Stimulated activated CD4-positive, alpha-beta T cell treated with anti-CD3 and anti-CD28 coated beads, Interleukin-1b, Interleukin-23, amount 100 ng/mL, for 48 hours (primary cell): Measurements from ENCODE around the gene IRGM.
"Not testable (repeated sequence)": the region's sequence is repeated elsewhere in the genome, so short reads cannot be mapped to it uniquely, and the experiment has no call there.

Experiments used
- DNase-seq: peaks from one replicate; pipeline ENCODE4 v3.0.0-alpha.2; 2020

Gene IRGM

GRCh38 chr5:150846308-150846653, at the start of gene IRGM:
Gene IRGM (plus strand): TSS chr5:150846521. CDS start chr5:150848124, 1,603 bp downstream.
- DNase-seq = peak; percentile 41

DNA sequence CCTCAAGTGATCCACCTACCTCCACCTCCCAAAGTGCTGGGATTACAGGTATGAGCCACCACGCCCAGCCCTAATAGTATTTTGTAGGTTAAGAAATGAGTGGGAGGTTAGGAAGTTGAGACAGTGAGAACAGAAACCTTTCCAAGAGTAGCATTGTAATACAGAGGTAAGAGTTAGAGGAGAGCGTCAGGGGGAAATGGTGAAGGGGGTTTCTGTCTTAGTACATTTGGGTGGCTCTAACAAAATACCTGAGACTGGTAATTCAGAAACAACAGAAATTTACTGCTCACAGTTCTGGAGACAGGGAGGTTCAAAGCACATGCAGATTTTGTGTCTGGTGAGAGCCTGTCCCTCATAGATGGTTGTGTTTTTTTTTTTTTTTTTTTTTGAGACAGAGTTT, 48.9 kb upstream of the IRGM start:
- no peak for DNase-seq

DNA sequence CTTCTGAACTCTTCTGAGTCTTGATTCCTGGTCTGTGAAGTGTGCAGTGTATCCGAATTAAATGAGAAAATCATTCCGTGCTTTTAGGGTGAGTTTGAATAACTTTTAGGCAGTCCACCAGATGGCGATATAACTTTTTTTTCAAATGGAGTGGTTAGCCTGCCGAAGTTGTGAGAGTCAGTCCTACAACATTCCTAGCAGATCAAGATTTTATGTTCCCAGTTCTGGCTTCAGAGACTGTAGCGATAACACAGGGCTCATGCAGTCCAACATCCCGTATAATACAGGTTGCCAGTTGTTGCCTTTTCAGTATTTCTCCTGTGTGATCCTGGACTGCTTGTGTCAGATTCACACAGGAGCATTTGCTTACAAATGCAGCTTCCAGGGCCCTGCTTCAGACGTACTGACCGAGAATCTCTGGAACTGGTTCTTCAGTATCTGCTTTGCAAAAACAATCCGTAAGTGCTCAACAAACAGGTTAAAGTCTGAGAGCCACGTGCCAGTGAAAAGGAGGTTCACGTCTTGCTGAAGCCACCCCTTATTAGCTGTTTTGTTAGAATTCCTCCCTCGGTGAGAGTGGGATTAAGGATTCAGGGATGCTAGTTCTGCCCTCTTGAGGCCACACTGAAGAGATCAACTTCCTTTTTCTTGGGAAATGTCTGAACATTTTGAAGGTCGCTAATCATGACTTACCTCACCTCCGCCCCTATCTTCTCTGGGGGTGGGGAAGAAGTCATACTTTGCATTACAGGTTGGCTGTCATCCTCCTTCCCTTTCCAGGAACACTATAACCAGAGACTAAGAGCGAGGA, 45.0 kb upstream of the IRGM start:
- DNase-seq = no peak

DNA sequence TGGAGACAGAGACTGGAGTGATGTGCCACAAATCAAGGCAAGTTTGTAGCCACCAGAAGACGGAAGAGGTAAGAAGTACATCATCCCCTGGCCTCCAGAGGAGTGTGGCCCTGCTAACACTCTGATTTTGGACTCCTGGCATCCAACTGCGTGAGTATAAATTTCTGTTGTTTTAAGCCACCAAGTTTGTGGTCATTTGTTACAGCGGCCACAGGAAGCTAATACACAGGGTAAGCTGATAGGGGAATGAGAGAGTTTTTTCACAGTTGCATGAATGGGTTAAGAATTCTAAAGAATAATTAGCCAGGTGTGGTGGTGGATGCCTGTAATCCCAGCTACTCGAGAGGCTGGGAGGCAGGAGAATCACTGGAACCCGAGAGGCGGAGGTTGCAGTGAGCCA, 41.9 kb upstream of the IRGM start:
- no peak for DNase-seq

- DNase-seq = no peak
These were observed 37.0 kb upstream of the IRGM start for GRCh38 chr5:150809363-150809762.

DNA sequence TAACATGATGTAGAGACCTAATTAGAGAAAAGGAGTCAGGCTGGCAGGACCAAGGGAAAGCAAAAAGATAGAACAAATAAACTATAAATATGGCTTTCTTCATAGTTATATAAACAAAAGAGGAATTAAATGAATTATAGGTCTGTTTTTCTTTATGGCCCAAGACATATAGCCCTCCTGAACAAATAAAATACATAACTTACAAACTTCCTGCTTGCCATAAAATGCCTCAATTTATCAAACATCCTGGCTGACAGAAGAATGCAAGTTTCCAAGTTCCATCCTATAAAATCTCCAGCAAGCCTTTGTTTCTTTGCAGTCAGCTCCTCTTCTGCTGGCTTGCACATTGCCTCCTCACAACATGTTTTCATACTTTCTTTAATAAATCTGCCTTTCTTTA, 31.3 kb upstream of the IRGM start:
- no peak for DNase-seq

- DNase-seq = no peak
These were observed 29.4 kb upstream of the IRGM start for GRCh38 chr5:150816946-150817345.

DNA sequence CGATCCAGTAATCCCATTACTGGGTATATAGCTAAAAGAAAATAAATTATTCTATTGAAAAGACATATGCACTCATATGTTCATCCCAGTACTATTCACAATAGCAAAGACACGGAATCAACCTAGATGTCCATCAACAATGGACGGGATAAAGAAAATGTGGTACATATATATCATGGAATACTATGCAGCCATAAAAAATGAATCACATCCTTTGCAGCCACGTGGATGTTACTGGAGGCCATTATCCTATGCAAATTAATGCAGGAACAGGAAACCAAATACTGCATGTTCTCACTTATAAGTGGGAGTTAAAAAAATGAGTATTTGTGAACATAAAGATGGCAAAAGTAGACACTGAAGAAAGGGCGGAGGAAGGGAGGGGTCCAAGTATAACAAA, 16.6 kb upstream of the IRGM start:
- DNase-seq = no peak

- DNase-seq = not testable (repeated sequence)
These were observed 14.5 kb upstream of the IRGM start for GRCh38 chr5:150831821-150832220.

GRCh38 chr5:150836064-150836463, 10.3 kb upstream of the IRGM start:
- DNase-seq = no peak

- DNase-seq = no peak
These were observed 9.6 kb upstream of the IRGM start for GRCh38 chr5:150836703-150837102.

DNA sequence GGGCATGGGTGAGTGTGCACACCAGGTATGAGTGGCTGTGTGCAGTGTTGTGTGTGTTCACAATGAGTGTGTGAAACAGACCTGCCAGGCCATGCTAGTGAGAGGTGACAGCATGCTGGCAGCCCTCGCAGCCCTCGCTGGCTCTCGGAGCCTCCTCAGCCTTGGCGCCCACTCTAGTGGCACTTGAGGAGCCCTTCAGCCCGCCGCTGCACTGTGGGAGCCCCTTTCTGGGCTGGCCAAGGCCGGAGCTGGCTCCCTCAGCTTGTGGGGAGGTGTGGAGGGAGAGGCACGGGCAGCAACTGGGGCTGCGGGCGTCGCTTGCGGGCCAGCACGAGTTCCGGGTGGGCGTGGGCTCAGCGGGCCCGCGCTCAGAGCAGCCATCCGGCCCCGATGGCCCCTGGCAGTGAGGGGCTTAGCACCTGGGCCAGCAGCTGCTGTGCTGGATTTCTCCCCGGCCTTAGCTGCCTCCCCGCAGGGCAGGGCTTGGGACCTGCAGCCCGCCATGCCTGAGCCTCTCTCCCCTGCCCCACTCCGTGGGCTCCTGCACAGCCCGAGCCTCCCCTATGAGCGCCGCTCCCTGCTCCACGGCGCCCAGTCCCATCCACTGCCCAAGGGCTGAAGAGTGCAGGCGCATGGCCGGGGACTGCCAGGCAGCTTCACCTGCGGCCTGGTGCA, 999 bp upstream of the IRGM start:
- DNase-seq = not testable (repeated sequence)

DNA sequence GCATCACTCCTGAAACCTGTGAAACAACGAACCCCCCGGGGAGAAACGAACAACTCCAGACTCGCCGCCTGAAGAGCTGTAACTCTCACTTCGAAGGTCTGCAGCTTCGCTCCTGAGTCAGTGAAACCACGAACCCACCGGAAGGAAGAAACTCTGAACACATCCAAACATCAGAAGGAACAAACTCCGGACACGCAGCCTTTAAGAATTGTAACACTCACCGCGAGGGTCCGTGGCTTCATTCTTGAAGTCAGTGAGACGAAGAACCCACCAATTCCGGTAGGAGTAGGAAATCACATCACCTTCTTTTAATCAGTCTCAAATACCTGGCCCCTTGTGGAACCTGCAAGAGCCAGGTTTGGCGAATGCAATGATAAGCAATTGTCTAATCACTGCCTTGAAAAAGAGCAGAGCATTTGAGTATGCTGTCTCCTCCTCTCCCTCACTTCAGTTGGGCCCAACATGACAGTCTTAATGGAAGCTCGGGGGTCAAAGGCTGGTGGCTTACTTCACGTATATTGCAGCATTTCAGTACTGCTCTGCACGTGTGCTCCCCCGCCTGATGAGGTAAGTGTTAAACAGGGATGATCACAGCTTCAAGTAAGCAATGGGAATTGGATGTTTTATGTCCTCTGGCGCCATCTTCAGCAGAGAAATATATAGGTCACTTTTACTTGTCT, 473 bp downstream of the IRGM start:
- DNase-seq = peak; percentile 67

DNA sequence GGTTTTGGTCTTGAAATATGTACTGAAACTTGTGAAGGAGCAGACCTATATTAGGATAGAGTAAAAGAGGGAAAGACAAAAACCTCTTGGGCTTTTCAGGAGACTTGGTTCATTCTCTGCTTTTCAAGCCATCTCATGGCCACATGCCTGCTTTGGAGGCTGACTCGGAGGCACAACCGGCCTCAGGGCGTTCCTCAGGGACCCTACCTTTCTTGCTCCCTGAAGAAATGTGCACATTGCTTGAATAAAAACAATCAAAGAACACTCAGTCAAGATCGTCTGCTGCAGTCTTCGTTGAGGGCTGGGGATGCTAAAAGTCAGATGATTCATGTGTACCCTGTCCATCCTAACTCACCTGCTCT, 994 bp downstream of the IRGM start:
- no peak for DNase-seq

GRCh38 chr5:150848271-150848670, 1.9 kb downstream of the IRGM start:
- no peak for DNase-seq

DNA sequence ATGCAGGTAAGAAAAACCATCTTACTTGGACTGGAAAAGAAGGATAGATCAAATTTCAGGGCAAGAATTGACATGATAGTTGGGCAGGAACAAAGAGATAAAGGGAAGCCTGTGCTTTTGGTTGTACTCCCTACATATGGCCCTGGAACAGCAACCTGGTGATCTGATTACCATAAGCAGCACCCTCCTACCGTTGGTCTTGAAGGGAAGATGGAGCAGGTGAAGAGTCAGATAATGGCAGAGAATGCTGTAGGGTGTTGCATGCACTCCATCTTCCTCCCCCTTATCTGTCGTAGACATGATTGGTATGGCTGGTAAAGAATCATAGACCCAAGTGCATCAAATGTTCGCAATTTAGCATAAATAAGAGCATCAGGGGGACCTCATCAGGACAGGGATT, 4.7 kb downstream of the IRGM start:
- no peak for DNase-seq

DNA sequence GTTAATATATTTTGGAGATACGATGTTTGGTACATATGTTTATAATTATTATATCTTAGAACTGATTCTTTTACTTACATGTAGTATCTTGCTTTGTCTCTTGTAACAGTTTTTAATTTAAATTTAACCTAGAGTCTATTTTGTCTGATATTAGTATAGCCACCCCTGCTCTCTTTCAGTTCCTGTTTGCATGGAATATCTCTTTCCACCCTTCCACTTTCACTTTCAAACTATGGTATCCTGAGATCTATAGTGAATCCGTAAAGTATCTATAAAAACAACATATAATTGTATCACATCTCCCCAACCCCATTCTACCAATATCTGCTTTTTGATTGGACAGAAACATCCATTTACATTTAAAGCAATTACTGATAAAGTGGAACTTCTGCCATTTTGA, 7.2 kb downstream of the IRGM start:
- no peak for DNase-seq

GRCh38 chr5:150856700-150857099, 10.4 kb downstream of the IRGM start:
- DNase-seq = not testable (repeated sequence)

DNA sequence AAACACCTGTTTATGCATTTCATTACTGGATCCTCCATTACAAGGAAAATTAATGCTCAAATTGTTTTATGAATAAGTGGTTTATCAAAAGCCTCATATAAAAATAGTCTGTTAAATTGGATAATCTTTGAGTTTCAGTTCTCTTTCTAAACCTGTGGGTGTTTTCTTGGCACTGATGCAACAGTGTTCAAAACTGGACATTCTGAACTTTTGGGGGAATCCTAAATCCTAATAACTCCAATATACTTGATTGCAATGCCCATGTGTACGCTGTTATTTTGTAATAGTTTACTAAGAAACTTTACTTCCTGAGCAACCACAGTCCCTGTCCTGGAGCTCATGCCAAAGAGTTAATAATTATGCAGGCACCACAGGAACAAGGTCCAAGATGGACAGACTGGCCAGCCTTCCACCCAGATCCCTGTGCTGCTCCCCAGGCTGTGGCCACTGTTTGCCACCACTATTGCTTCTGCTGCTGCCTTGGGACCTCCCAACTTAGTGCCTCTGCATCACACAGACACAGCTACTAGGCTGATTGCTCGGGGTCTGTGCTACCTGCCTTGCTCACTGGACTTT, 14.0 kb downstream of the IRGM start:
- DNase-seq = no peak

DNA sequence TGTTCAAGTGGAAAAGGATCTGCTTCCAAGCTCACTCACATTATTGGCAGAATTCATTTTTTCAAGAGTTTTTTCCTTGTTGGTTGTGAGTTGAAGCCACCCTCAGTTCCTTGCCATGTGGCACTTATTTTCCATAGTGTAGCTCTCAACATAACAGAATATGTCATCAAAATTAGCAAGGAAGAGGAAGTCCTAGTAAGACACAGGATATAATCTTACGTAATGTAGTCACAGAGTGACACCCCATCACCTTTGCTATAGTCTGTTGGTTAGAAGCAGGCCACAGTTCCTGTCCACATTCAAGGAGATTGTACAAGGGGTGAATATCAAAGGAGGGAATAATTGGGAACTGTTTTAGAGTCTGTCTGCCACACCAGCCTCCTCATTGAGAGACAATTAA, 15.7 kb downstream of the IRGM start:
- DNase-seq = no peak

- no peak for DNase-seq
These were observed 33.0 kb downstream of the IRGM start for GRCh38 chr5:150879358-150879757.

DNA sequence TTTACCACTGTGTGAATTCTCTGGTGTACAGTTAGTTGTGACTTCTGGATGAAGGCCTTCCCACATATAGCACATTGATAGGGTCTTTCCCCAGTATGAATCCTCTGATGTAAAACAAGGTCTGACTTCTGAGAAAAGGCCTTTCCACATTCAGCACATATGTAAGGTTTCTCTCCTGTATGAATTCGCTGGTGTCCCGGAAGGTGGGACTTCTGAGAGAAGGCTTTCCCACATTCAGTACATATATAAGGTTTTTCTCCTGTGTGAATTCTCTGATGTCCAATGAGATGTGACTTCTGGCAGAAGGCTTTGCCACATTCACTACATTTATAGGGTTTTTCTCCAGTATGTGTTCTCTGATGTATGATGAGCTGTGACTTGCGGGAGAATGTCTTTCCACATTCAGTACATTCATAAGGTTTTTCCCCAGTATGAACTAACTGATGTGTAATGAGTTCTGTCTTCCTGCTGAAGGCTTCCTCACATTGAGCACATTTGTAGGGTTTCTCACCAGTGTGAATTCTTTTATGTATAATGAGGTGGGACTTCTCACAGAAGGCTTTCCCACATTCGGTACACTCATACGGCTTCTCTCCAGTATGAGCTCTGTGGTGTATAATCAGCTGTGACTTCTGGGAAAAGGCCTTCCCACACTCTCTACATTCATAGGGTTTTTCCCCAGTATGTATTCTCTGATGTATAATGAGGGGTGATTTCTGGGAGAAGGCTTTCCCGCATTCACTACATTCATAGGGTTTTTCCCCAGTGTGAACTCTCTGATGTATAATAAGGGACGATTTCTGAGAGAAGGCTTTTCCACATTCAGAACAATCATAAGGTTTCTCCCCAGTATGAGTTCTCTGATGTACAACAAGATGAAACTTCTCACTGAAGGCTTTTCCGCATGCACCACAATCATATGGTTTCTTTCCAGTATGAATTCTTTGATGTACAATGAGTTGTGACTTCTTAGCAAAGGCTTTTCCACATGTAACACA, 49.4 kb downstream of the IRGM start:
- no peak for DNase-seq
